ENCODE results near the gene NRM.

- TF ChIP-seq CTCF (IDR thresholded peaks at IDR 0.05) (no peak), FOXK1 (CRISPR knock-in tag; IDR thresholded peaks at IDR 0.05) (no peak), ESRRA (CRISPR knock-in tag; IDR thresholded peaks at IDR 0.05; ENCODE audit: borderline replicate concordance) (no peak)
These were observed 33.3 kb downstream of the NRM start for GRCh38 chr6:30657454-30657853.

Data from WTC11 (cell line).